ENCODE results near the gene ZNF512B. TPM values are rescaled to one million over a fixed set of nuclear protein-coding genes. Genes with fewer than 3 reads are reported as not detected.
A peak's percentile ranks its signal among the peaks of the same experiment; 100 is the strongest.

ZNF512B gene
- total RNA-seq, 1 donor from 2014 or later: 17.5 TPM

DNA sequence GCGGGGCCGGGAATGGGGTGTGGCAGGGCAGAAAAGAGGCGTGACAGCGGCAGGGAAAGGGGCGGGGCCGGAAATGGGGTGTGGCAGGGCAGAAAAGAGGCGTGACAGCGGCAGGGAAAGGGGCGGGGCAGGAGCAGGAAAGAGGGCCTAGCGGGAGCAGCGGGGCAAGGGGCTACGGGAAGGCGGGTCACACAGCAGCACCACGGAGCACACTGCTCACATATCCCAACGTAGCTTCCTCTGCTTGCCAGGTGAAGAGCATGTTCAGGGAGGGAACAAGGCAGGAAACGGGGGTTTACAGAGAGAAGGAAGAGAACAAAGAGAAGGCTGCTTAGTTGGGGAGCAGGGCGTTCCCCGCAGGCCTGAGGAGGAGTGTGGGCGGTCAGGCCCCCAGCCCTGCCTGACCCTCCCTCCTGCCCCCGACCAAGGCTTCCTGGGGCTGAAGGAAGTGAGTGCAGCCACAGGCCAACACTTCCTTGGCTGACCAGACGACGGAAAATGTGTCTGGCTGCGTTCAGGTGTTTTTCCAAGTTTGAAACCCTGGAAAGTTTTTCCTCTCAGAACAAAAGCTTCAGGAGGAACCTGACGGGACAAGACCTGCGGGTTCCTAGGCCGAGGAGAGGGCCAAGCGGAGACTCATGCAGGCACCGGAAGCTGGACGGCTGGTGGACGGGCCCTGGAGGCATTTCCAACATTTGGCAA, 27.3 kb downstream of the ZNF512B start:
- Histone ChIP-seq H3K9me3 (no peaks in the 10 kb centered on the region), H3K27ac (peak overlapping the region; percentile 1 to 53), H3K4me3 (no peak overlapping the region), H3K4me1 (peaks cover 0 to 2% of the 10 kb centered on the region in 2 donors), H3K36me3 (peaks cover 52 to 77% of the 10 kb centered on the region in 2 donors), H3K27me3 (no peaks in the 10 kb centered on the region)
- TF ChIP-seq, protein P1, sequence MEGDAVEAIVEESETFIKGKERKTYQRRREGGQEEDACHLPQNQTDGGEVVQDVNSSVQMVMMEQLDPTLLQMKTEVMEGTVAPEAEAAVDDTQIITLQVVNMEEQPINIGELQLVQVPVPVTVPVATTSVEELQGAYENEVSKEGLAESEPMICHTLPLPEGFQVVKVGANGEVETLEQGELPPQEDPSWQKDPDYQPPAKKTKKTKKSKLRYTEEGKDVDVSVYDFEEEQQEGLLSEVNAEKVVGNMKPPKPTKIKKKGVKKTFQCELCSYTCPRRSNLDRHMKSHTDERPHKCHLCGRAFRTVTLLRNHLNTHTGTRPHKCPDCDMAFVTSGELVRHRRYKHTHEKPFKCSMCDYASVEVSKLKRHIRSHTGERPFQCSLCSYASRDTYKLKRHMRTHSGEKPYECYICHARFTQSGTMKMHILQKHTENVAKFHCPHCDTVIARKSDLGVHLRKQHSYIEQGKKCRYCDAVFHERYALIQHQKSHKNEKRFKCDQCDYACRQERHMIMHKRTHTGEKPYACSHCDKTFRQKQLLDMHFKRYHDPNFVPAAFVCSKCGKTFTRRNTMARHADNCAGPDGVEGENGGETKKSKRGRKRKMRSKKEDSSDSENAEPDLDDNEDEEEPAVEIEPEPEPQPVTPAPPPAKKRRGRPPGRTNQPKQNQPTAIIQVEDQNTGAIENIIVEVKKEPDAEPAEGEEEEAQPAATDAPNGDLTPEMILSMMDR (IDR thresholded peaks at IDR 0.05): no peak
- DNase-seq (ENCODE audit: low spot score in 2 of 2): no peak
- intact Hi-C loops (cut with DNase I): no loop called here

DNA sequence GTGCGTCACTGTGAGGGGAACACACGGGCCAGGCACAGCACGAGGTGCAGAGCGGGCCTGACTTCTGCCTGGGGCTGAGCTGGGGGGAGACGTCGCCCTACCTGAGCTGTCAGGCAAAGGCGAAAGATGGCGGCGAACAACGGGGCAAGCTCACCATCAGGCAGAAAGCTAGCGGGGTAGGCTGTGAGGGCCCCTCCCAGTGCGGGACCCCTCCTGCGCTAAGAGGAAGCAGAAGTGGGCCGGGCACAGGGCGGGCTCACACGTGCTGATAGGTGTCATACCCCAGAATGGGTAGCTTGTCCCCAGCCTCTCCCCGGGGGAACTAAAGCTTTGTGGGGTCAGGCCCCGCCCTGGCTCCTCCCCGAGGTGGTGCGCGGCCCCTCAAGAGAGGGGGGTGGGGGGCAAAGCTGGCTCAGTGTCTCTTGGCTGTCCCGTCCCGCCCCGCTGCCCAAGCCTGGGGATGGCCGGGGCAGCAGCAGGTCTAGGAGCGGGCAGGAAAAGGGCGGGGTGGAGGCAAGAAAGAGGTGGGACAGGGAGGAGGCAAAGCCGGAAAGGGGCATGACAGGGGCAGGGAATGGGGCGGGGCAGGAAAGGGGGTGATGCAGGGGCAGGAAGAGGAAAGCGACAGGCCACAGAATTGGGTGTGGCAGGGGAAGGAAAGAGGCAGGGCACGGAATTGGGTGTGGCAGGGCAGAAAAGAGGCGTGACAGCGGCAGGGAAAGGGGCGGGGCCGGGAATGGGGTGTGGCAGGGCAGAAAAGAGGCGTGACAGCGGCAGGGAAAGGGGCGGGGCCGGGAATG, 28.2 kb downstream of the ZNF512B start:
- TF ChIP-seq, protein P1 (IDR thresholded peaks at IDR 0.05): no peak
- Histone ChIP-seq H3K36me3 (peaks cover 52 to 78% of the 10 kb centered on the region in 2 donors), H3K27ac (peak overlapping the region in 1 of 2 donors; percentile 33), H3K9me3 (no peaks in the 10 kb centered on the region), H3K4me3 (no peak overlapping the region), H3K4me1 (no peaks in the 10 kb centered on the region), H3K27me3 (no peaks in the 10 kb centered on the region)
- DNase-seq (ENCODE audit: low spot score in 2 of 2): peak in 1 of 2 donors; percentile 64
- intact Hi-C loops (cut with DNase I): no loop called here

DNA sequence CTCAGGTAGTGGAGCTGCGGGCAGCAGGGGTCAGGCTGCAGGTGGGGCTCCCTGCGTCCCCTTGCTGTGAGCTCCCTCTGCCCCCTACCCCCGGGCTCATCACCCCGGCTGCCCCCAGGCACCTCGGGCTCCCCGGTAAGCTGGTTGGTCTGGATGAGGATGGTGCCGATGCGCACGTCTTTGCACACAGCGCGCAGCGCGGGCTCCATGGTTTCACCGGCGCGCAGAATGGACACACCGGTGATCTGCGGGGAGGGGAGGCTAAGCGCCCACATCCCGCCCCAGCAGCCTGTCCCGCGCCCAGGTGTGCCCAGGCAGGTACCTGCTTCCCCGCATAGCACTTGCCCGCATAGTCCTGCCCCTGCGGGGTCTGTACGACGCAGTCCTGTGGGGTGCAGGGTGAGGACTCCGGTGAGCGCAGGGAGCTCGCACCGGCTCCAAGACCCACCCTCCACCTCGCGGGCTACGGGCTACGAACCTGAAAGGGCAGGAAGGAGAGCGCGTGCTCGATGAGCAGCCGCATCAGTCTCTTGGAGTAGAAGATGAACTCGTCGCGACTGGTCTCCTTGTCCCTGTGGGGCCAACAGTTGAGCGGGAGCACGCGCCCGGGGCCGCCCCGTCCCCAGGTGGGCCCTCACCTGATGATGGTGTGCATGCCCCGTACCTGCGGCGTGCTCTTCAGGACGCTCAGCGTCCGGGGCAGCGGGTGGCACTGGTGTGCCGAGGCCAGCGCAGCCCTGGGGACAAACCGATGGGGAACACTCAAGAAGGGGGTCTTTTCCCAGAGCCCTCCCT, 29.1 kb downstream of the ZNF512B start:
- H3K27me3 ChIP-seq: no peaks in the 10 kb centered on the region
- TF ChIP-seq, protein P1 (IDR thresholded peaks at IDR 0.05): no peak
- no peak for DNase-seq (ENCODE audit: low spot score in 2 of 2)
- peaks cover 50 to 78% of the 10 kb centered on the region in 2 donors for H3K36me3 ChIP-seq
- intact Hi-C loops (cut with DNase I): no loop called here
- no peaks in the 10 kb centered on the region for H3K9me3 ChIP-seq
- H3K4me3 ChIP-seq: no peak overlapping the region
- H3K27ac ChIP-seq: no peak overlapping the region
- no peaks in the 10 kb centered on the region for H3K4me1 ChIP-seq

DNA sequence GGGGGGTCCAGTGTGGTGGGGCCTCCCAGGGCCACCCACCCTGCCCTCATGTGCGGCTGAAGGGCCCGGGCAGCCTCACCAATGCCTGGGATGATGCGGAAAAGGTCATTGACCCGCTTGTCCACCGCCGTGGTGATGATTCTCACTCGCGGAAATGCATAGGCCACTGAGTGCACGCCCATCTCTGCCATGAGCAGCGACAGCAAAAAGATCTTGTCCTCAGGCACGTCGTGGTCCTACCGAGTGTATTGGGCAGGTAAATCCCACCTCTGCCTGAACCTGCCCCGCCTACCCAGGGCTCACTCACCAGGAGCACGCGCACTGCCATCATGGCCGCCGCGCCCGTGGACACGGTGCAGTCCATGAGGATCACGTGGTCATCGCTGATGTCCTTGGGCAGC, 29.7 kb downstream of the ZNF512B start:
- Histone ChIP-seq H3K9me3 (no peaks in the 10 kb centered on the region), H3K27me3 (no peaks in the 10 kb centered on the region), H3K36me3 (peaks cover 49 to 78% of the 10 kb centered on the region in 2 donors), H3K4me3 (no peak overlapping the region), H3K4me1 (no peaks in the 10 kb centered on the region), H3K27ac (no peak overlapping the region)
- intact Hi-C loops (cut with DNase I): no loop called here
- no peak for DNase-seq (ENCODE audit: low spot score in 2 of 2)
- TF ChIP-seq, protein P1 (IDR thresholded peaks at IDR 0.05): no peak

DNA sequence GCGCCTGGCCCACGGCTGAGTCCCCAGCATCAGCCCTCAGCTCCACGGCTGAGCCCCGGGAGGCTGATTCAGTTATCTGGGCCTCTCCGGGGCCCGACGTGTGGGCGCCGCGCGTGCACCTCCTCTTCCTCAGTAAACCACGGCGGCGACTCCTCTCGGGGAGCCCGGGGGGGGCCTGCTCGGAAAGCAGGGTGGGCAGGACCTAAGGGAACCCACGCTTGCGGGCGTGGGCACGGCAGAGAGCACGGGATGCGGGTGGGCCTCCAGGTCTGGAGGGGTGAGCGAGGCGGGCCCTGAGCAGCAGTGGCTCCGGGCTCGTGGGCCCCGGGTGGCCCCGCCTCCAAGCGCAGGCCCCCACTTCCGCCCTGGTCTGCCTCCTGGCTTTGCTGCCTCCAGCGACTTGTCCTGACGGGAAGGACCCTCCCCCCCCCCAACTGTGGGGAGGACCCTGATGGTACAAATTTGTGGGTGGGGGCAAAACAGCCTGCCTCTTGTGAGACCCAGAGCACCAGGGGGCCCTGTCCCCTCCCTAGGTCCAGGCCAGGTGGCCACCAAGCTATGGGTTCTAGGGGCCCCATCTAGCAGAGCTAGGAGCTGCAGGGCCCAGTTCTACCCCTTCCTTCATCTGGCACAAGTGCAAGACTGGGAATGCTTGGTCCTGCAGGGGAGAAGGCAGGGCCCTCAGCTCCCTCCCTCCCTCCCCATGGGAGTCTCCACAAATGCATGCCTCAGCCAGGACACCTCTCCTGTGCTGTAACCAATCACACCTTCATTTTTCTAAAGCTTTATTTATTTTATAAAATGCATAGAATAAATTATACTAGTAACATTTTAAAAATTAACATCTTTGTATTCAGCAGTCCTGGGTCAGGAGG, 30.4 kb downstream of the ZNF512B start:
- no peaks in the 10 kb centered on the region for H3K9me3 ChIP-seq
- H3K36me3 ChIP-seq: peaks cover 46 to 76% of the 10 kb centered on the region in 2 donors
- DNase-seq (ENCODE audit: low spot score in 2 of 2): no peak
- no peaks in the 10 kb centered on the region for H3K4me1 ChIP-seq
- TF ChIP-seq, protein P1 (IDR thresholded peaks at IDR 0.05): no peak
- intact Hi-C loops (cut with DNase I): no loop called here
- H3K27ac ChIP-seq: no peak overlapping the region
- no peaks in the 10 kb centered on the region for H3K27me3 ChIP-seq
- no peak overlapping the region for H3K4me3 ChIP-seq
